GM23338 (cell line): Measurements from ENCODE around the gene ZNF507. TPM values are rescaled to one million over a fixed set of nuclear protein-coding genes. Genes with fewer than 3 reads are reported as not detected.
A peak's percentile ranks its signal among the peaks of the same experiment; 100 is the strongest.

Experiments
- ATAC-seq: fragments of 200-7000 bp; cut with Tn5 transposase; 3 replicates; pipeline ENCODE4 v1.9.1; 2020
- DNase-seq: peaks from one replicate; pipeline ENCODE4 v3.0.0-alpha.2; 2015; ENCODE audit warnings: low spot score
- H2AFZ ChIP-seq: fragments of 200-600 bp; sonication (generic); 2 replicates; pipeline ENCODE4 v1.8.0; 2016; ENCODE audit warnings: antibody characterized with exemption, mild to moderate bottlenecking, moderate library complexity
- H3F3A ChIP-seq: fragments of 200-600 bp; sonication (generic); replicated peaks from 2 replicates; pipeline ENCODE4 v1.8.0; 2017; ENCODE audit warnings: antibody characterized with exemption, mixed run types, low read depth
- H3K27ac ChIP-seq: fragments of 200-600 bp; sonication (generic); 2 replicates; pipeline ENCODE4 v1.6.1; 2016; ENCODE audit warnings: low read depth
- H3K27me3 ChIP-seq: fragments of 200-600 bp; sonication (generic); 2 replicates; pipeline ENCODE4 v1.8.0; 2016; ENCODE audit warnings: mild to moderate bottlenecking, mixed run types, moderate library complexity; ENCODE audit not compliant: insufficient read depth
- H3K36me3 ChIP-seq: fragments of 200-600 bp; sonication (generic); 2 replicates; pipeline ENCODE4 v1.8.0; 2016; ENCODE audit warnings: mild to moderate bottlenecking; ENCODE audit not compliant: insufficient read depth
- H3K4me1 ChIP-seq: fragments of 200-600 bp; sonication (generic); 2 replicates; pipeline ENCODE4 v1.8.0; 2016; ENCODE audit warnings: mild to moderate bottlenecking, moderate library complexity; ENCODE audit not compliant: insufficient read depth
- H3K4me2 ChIP-seq: fragments of 200-600 bp; sonication (generic); 2 replicates; pipeline ENCODE4 v1.7.1; 2017; ENCODE audit warnings: mixed run types
- H3K4me3 ChIP-seq: fragments of 200-600 bp; sonication (generic); 2 replicates; pipeline ENCODE4 v1.6.1; 2016; ENCODE audit warnings: mixed run types
- H3K79me2 ChIP-seq: fragments of 200-600 bp; sonication (generic); replicated peaks from 2 replicates; pipeline ENCODE4 v1.8.0; 2017; ENCODE audit warnings: mild to moderate bottlenecking; ENCODE audit not compliant: insufficient read depth
- H3K9me2 ChIP-seq: fragments of 200-600 bp; sonication (generic); 2 replicates; pipeline ENCODE4 v1.8.0; 2017; ENCODE audit not compliant: insufficient read depth
- H4K20me1 ChIP-seq: fragments of 200-600 bp; sonication (generic); replicated peaks from 2 replicates; pipeline ENCODE4 v1.8.0; 2017; ENCODE audit warnings: mild to moderate bottlenecking; ENCODE audit not compliant: insufficient read depth
- H3K27ac Mint-ChIP-seq: 2 replicates; pipeline ENCODE4 v1.8.0; 2020; ENCODE audit warnings: inconsistent platforms, mild to moderate bottlenecking, moderate library complexity, mixed read lengths
- H3K27me3 Mint-ChIP-seq: 3 replicates; pipeline ENCODE4 v1.8.0; 2022; ENCODE audit warnings: low read depth, mild to moderate bottlenecking, moderate library complexity, mixed read lengths, inconsistent platforms; ENCODE audit not compliant: insufficient read depth, poor library complexity
- H3K36me3 Mint-ChIP-seq: 3 replicates; pipeline ENCODE4 v1.8.0; 2021; ENCODE audit warnings: low read depth, mild to moderate bottlenecking, inconsistent platforms, moderate library complexity, mixed read lengths
- H3K4me1 Mint-ChIP-seq: 3 replicates; pipeline ENCODE4 v1.8.0; 2020; ENCODE audit warnings: mild to moderate bottlenecking, inconsistent platforms, mixed read lengths
- H3K4me3 Mint-ChIP-seq: 3 replicates; pipeline ENCODE4 v1.8.0; 2021; ENCODE audit warnings: moderate library complexity, mild to moderate bottlenecking, inconsistent platforms, mixed read lengths
- H3K9me3 Mint-ChIP-seq: 3 replicates; pipeline ENCODE4 v1.8.0; 2020; ENCODE audit warnings: moderate library complexity, mild to moderate bottlenecking, inconsistent platforms, mixed read lengths
- CREB1 ChIP-seq: fragments of 250-450 bp; sonication (Bioruptor Pico); IDR thresholded peaks from 2 replicates; pipeline ENCODE4 v1.5.0; 2020; ENCODE audit warnings: low read depth, mild to moderate bottlenecking, moderate library complexity
- ETS1 ChIP-seq: IDR thresholded peaks from 2 replicates; pipeline ENCODE4 v1.6.1; 2016; ENCODE audit warnings: antibody characterized with exemption
- EZH2phosphoT487 ChIP-seq: fragments of 200-600 bp; sonication (generic); IDR thresholded peaks from one replicate; pipeline ENCODE4 v1.8.1; 2018; ENCODE audit warnings: antibody characterized with exemption; ENCODE audit not compliant: unreplicated experiment
- JUNB ChIP-seq: IDR thresholded peaks from one replicate; pipeline ENCODE4 v1.6.1; 2016; ENCODE audit warnings: antibody characterized with exemption; ENCODE audit not compliant: unreplicated experiment
- POLR2AphosphoS5 ChIP-seq: IDR thresholded peaks from 2 replicates; pipeline ENCODE4 v1.6.1; 2016; ENCODE audit warnings: antibody characterized with exemption, low read depth
- ZNF114 ChIP-seq: fragments of 250-450 bp; sonication (Bioruptor Pico); IDR thresholded peaks from 2 replicates; pipeline ENCODE4 v1.5.0; 2020; ENCODE audit warnings: mild to moderate bottlenecking, moderate library complexity
- polyA plus RNA-seq: library from polyadenylated mRNA; unstranded; fragments of >200 nt; fragmentation: Nextera tagmentation; extraction: Ambion mirVana; gene quantifications from 2 replicates; pipeline ENCODE4 v1.2.1, GENCODE V29; 2016
- total RNA-seq: library from RNA; depleted of rRNA; stranded (reverse); fragments of >200 nt; shearing (Covaris generic); gene quantifications from 2 replicates; pipeline ENCODE4 v1.2.3, GENCODE V29; 2014

ZNF507 gene
- total and polyA plus RNA-seq, 2 experiments from 2014 or later, result 10.4 to 23.4 TPM

GRCh38 chr19:32404933-32405430 is 59.6 kb downstream of the ZNF507 start:
- DNase-seq, result no peak

GRCh38 chr19:32405431-32406160 is 60.2 kb downstream of the ZNF507 start, which contains the start of gene DPY19L3:
TSS of gene DPY19L3 (plus strand) at chr19:32405770. CDS start at chr19:32408254, 2,484 bp downstream.
- Histone ChIP-seq H3K27me3 (no peaks in the 10 kb centered on the region), H3K27ac (peak within 1 kb of the TSS; percentile 98), H3K4me3 (peak within 1 kb of the TSS; percentile 91), H3K4me2 (peak within 1 kb of the TSS; percentile 99), H3K79me2 (peaks cover 30% of the 10 kb centered on the region), H3F3A (peaks cover 10% of the 10 kb centered on the region), H2AFZ (peak within 1 kb of the TSS; percentile 63), H4K20me1 (peaks cover 11% of the 10 kb centered on the region; the same call in 1 of the 2 replicates), H3K36me3 (peaks cover 25% of the 10 kb centered on the region), H3K9me2 (no peaks in the 10 kb centered on the region), H3K4me1 (peaks cover 22% of the 10 kb centered on the region)
- Mint-ChIP-seq H3K36me3 (peaks cover 33% of the 10 kb centered on the region), H3K4me1 (peaks cover 32% of the 10 kb centered on the region), H3K27ac (peak within 1 kb of the TSS; percentile 95), H3K27me3 (peaks cover 8% of the 10 kb centered on the region), H3K9me3 (no peaks in the 10 kb centered on the region; the same call in 2 of the 3 replicates), H3K4me3 (peak within 1 kb of the TSS; percentile 89)
- DNase-seq, result peak; percentile 95
- ATAC-seq, result peak; percentile 88
- peak; percentile 98 for TF ChIP-seq POLR2AphosphoS5
- TF ChIP-seq EZH2phosphoT487, result no peak
- peak; percentile 81 for TF ChIP-seq ETS1
- TF ChIP-seq CREB1 (CRISPR knock-in tag), result 0 out of 2 replicates have a peak, but pooled peaks have one; percentile 37

More at GRCh38 chr19:32404933-32405430, 59.6 kb downstream of the ZNF507 start:
- Histone ChIP-seq H3K4me2 (peak overlapping the region; percentile 99), H3K79me2 (peaks cover 30% of the 10 kb centered on the region), H3F3A (peaks cover 10% of the 10 kb centered on the region), H3K4me3 (peak overlapping the region; percentile 91), H3K9me2 (no peaks in the 10 kb centered on the region), H2AFZ (peak overlapping the region; percentile 59), H3K36me3 (peaks cover 20% of the 10 kb centered on the region; the same call in 1 of the 2 replicates), H3K27me3 (no peaks in the 10 kb centered on the region), H4K20me1 (0 out of 2 replicates have a peak, but pooled peaks cover 6% of the 10 kb centered on the region), H3K4me1 (peaks cover 22% of the 10 kb centered on the region), H3K27ac (peak overlapping the region; percentile 98)
- H3K27me3 Mint-ChIP-seq, result peaks cover 8% of the 10 kb centered on the region
- H3K4me1 Mint-ChIP-seq, result peaks cover 32% of the 10 kb centered on the region
- peak; percentile 43 for ATAC-seq
- H3K27ac Mint-ChIP-seq, result peak overlapping the region; percentile 95
- TF ChIP-seq JUNB (no peak), ZNF114 (CRISPR knock-in tag) (no peak), CREB1 (CRISPR knock-in tag) (no peak)
- H3K36me3 Mint-ChIP-seq, result peaks cover 27% of the 10 kb centered on the region
- H3K9me3 Mint-ChIP-seq, result no peaks in the 10 kb centered on the region; the same call in 2 of the 3 replicates
- peak overlapping the region; percentile 89 for H3K4me3 Mint-ChIP-seq
